T-helper 2 cell treated with Interferon-gamma antibody and Interleukin-4, amounts not matched to agents 100 ng/mL and 5 ng/mL, for 36 hours (primary cell): ENCODE measurements around the gene RXFP2. TPM values are rescaled to one million over a fixed set of nuclear protein-coding genes. Genes with fewer than 3 reads are reported as not detected.

Experiments
- intact Hi-C: fragments of 100-400 bp; cut with micrococcal nuclease; formaldehyde crosslinking; loops from one replicate; pipeline ENCODE4 v1.15.1; 2023
- total RNA-seq: library from RNA; stranded (reverse); gene quantifications from 2 replicates; pipeline ENCODE4 v1.2.3, GENCODE V29; 2022

The RXFP2 gene
- total RNA-seq, 1 donor from 2014 or later: not detected

DNA sequence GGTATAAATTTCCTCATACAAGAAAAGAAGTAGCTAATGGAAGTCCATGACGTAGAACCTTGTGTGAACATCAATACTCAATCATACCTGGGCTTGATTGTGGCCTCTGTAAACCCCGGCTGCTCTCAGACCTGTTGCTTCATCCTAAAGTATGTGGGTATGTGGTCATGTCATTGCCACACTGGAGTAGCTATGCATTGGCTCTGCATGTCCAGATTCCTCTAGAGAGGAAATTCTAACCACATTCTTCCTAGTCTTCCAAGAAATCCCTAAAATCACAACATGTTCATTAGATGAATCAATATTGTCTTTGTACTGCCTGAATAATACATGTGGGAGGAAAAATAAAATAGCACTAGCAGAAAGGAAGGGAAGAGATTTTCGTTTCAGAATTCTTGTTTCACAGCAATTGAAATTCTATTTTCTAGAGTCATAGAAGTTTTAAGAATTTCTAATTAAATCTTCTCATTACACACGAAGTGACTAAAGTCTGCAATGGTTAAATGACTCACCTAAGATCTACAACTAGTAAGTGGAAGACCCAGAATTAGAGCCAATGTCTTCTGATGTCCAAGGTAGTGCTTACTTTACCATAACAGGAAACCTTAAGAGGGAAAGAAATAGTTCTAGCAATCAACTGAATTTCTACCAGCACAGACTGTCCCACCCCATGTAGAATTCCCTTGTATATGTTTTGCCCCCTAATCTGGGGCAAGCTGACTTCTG, 28.0 kb downstream of the RXFP2 start:
- intact Hi-C loops: no loop called here

GRCh38 chr13:31768351-31768750, 29.0 kb downstream of the RXFP2 start:
- intact Hi-C loops: no loop called here

- intact Hi-C loops: no loop called here
Observed at GRCh38 chr13:31769575-31769974, 30.2 kb downstream of the RXFP2 start.

GRCh38 chr13:31772231-31772630, 32.9 kb downstream of the RXFP2 start:
- intact Hi-C loops: no loop called here

DNA sequence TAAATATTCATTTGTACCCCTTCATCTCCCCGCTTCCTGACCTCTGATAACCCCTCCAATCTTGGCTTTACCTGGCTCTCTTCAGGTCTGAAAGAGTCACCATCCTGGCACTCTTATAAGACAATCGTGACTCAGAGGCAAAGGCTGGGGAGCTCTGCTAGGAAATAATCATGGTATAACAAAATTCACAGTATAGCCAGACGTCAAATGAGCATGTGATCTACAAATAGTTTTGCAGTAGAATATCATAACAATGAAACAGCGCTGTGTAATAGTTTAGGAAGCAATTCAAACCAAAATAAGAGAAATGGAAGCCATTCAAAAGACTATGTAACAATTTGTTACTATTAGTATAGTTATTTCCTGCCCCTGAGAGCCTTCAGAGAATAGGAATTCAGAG, 34.2 kb downstream of the RXFP2 start:
- intact Hi-C loops: no loop called here

DNA sequence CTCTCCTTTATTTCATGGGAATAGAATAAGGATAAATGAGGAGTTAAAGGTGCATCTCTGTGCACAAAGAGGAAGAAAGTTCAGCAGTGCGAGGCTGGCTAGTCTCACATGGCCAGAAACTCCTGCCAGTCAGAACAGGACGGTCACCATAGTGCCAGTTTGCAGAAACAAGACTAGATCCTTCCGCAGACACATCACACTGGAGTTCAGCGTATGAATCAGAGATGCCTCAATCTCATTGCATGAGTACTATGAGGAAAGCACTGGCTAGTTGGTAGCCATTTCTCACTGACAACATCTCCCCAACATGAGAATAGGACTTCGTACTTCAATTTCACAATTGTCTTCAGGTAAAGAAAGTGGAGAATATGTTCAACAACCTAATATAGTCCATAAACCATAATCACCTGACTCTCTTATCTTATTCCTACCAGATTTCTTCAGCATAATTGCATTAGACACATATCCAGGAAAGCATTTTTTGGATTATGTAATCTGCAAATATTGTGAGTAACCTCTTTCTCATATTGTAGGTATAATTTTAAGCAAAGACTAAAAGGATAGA, 34.9 kb downstream of the RXFP2 start:
- intact Hi-C loops: no loop called here

GRCh38 chr13:31775148-31775547, 35.8 kb downstream of the RXFP2 start:
- intact Hi-C loops: no loop called here

- intact Hi-C loops: no loop called here
Observed at GRCh38 chr13:31775686-31776085, 36.4 kb downstream of the RXFP2 start.

- intact Hi-C loops: no loop called here
Observed at GRCh38 chr13:31781064-31781463, 41.7 kb downstream of the RXFP2 start.

- intact Hi-C loops: no loop called here
Observed at GRCh38 chr13:31786011-31786410, 46.7 kb downstream of the RXFP2 start.

GRCh38 chr13:31790992-31791391, 51.7 kb downstream of the RXFP2 start:
- intact Hi-C loops: no loop called here

DNA sequence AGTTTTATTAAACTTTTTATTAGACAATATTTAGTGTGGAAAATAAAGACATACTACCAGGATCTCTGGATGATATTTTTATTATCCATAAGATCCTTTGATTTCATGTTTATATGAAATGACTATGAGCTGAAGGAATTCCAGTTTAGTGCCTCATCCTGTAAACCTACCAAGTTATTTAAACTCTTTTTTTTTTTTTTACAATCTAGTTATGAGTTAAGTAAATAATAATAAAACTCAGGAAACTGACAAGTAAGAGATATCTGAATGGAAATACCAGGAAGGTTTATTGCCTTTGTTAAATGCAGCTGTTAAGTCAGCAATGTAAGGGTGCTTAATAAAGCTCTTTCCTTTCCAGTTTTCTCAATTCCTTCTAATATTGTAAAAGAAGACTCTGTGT, 53.9 kb downstream of the RXFP2 start:
- intact Hi-C loops: no loop called here

- intact Hi-C loops: no loop called here
Observed at GRCh38 chr13:31794452-31794851, 55.1 kb downstream of the RXFP2 start.

DNA sequence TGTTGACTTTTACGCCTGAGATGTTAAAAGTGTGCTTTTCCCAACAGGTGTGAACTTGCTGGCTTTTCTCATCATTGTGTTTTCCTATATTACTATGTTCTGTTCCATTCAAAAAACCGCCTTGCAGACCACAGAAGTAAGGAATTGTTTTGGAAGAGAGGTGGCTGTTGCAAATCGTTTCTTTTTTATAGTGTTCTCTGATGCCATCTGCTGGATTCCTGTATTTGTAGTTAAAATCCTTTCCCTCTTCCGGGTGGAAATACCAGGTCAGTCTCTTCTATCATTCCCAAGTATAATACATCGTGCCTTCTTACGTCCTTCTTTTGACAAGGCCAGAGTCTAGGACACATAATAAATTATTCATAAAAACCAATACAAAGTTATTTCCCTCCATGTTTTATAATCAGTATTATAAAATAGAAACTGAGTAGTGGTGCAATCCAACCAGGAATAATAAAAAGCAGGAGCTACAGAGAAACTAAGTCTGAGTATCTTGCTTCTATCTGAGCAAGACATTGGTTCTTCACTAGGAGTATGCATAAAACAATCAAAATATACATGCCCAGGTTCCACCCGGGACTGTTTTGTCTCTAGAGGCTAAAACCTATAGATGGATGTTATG, 57.9 kb downstream of the RXFP2 start:
- intact Hi-C loops: no loop called here

DNA sequence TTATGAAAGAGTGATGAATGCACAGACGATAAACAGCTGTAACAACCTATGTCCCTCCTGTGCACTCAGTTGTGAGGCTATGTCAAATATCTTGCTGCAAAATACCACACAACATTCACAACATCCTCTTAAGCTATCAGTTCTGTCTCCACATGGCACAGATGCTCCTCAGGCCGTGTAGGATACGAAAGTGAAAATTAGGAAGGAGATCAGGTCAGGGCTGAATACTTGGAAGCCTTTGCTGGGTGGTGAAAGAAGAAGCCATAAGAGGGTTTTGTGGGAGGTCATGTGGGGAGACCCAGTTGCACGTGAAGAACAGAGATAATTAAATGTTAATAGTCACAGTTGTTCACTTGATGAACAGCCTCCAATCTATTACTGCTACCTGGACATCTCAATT, 58.9 kb downstream of the RXFP2 start:
- intact Hi-C loops: no loop called here

GRCh38 chr13:31801088-31801487, 61.8 kb downstream of the RXFP2 start:
- intact Hi-C loops: no loop called here

DNA sequence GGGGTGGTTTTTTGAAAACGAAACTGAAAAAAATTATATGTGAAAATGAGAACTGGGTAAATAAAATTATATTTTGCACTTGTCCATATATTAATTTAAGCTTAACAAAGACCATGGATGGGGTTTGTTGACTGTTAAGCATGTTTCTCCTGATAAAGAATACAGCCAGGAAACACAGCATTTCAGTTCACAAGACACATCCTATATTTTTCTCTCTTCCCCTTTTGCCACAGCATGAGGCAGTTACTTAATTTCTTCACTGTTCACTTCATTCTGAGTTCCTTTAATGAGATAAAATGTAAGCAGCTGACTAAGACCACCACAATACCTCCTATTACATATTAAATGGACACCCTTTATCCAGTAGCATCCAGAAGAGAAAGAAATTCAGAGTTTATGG, 64.0 kb downstream of the RXFP2 start:
- intact Hi-C loops: no loop called here

- intact Hi-C loops: loop anchor here (5.0 kb wide), 1 partner anchor 644 kb away; the partner anchor contains the start of gene HSPH1
Observed at GRCh38 chr13:31805841-31806240, 66.5 kb downstream of the RXFP2 start.

GRCh38 chr13:31807090-31807541, 67.8 kb downstream of the RXFP2 start:
- intact Hi-C loops: loop anchor here (1.0 to 5.0 kb wide), 3 partner anchors 39 to 645 kb away; partner anchors contain the start of genes BRCA2, HSPH1 and ZAR1L

GRCh38 chr13:31814536-31814935, 75.2 kb downstream of the RXFP2 start:
- intact Hi-C loops: no loop called here

GRCh38 chr13:31815361-31816144, 76.2 kb downstream of the RXFP2 start:
- intact Hi-C loops: no loop called here

GRCh38 chr13:31818236-31818635, 78.9 kb downstream of the RXFP2 start:
- intact Hi-C loops: no loop called here
